Common myeloid progenitor, CD34-positive (primary cell): ENCODE results near the gene CISH. TPM values are rescaled to one million over a fixed set of nuclear protein-coding genes. Genes with fewer than 3 reads are reported as not detected.

Experiments used
- CTCF ChIA-PET: fragments of 350-600 bp; sonication (Branson Sonifier 250); formaldehyde crosslinking; loops from one replicate; lab custom pipeline; 2021; ENCODE audit warnings: antibody characterized with exemption; lab: Charles Lee
- POLR2A ChIA-PET: fragments of 350-600 bp; sonication (Branson Sonifier 250); formaldehyde crosslinking; loops from one replicate; lab custom pipeline; 2021; ENCODE audit warnings: antibody characterized with exemption; lab: Charles Lee
- DNase-seq, 3 donors: peaks; one replicate each; pipeline versions ENCODE4 v3.0.0 to v3.0.0-alpha.2; 2013
- H3K27ac ChIP-seq, 2 experiments: 1 replicate in 1 of 2; 2 replicates in 1 of 2; pipeline ENCODE4 v1.7.0; 2013; ENCODE audit warnings: inconsistent platforms in 2 of 2, low read length in 2 of 2, mild to moderate bottlenecking in 2 of 2, low read depth in 1 of 2, moderate library complexity in 1 of 2; ENCODE audit not compliant: severe bottlenecking in 2 of 2, insufficient read depth in 1 of 2, poor library complexity in 1 of 2
- H3K27me3 ChIP-seq, 5 experiments: replicated peaks in 2 of 5; 1 replicate in 3 of 5; 2 replicates in 2 of 5; pipeline versions ENCODE4 v1.6.1 to v1.7.0; 2013; ENCODE audit warnings: low read length in 4 of 5, mild to moderate bottlenecking in 2 of 5, moderate library complexity in 2 of 5, inconsistent platforms in 1 of 5; ENCODE audit not compliant: insufficient read depth in 5 of 5, control insufficient read depth in 4 of 5
- H3K36me3 ChIP-seq, 4 experiments: 1 replicate in 2 of 4; 2 replicates in 2 of 4; pipeline versions ENCODE4 v1.6.1 to v1.7.0; 2013; ENCODE audit warnings: low read length in 3 of 4, control low read depth in 1 of 4, mild to moderate bottlenecking in 1 of 4; ENCODE audit not compliant: control insufficient read depth in 4 of 4, insufficient read depth in 4 of 4
- H3K4me1 ChIP-seq, 4 experiments: 1 replicate in 3 of 4; 2 replicates in 1 of 4; pipeline versions ENCODE4 v1.6.1 to v1.7.1; 2013; ENCODE audit warnings: low read length in 3 of 4, mild to moderate bottlenecking in 3 of 4, control low read depth in 1 of 4, inconsistent platforms in 1 of 4, moderate library complexity in 1 of 4; ENCODE audit not compliant: control insufficient read depth in 4 of 4, insufficient read depth in 4 of 4; ENCODE audit errors: control extremely low read depth in 1 of 4
- H3K4me3 ChIP-seq, 7 experiments: 1 replicate in 4 of 7; 2 replicates in 3 of 7; pipeline versions ENCODE4 v1.5.1 to v1.7.0; 2013; ENCODE audit warnings: mild to moderate bottlenecking in 7 of 7, low read length in 6 of 7, moderate library complexity in 6 of 7, inconsistent platforms in 2 of 7, low read depth in 2 of 7, control low read depth in 1 of 7; ENCODE audit not compliant: insufficient read depth in 4 of 7, control insufficient read depth in 1 of 7; ENCODE audit errors: extremely low read depth in 1 of 7
- H3K9me3 ChIP-seq, 5 experiments: 1 replicate in 4 of 5; 2 replicates in 1 of 5; pipeline versions ENCODE4 v1.6.1 to v1.7.1; 2013; ENCODE audit warnings: low read length in 4 of 5, mild to moderate bottlenecking in 2 of 5, inconsistent platforms in 1 of 5, low read depth in 1 of 5, moderate library complexity in 1 of 5; ENCODE audit not compliant: control insufficient read depth in 4 of 5, insufficient read depth in 2 of 5; ENCODE audit errors: control extremely low read depth in 1 of 5
- WGBS: methylation state at CpG from one replicate; pipeline ENCODE4 v1.1.5; 2013; ENCODE audit not compliant: insufficient coverage; 5-methylcytosine and 5-hydroxymethylcytosine counted together
- polyA plus RNA-seq: library from polyadenylated mRNA; unstranded; fragments of 120-200 nt; gene quantifications from one replicate; pipeline ENCODE4 v1.2.1, GENCODE V29; 2013

Gene CISH, protein sequence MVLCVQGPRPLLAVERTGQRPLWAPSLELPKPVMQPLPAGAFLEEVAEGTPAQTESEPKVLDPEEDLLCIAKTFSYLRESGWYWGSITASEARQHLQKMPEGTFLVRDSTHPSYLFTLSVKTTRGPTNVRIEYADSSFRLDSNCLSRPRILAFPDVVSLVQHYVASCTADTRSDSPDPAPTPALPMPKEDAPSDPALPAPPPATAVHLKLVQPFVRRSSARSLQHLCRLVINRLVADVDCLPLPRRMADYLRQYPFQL
- 5.9 TPM for polyA plus RNA-seq

DNA sequence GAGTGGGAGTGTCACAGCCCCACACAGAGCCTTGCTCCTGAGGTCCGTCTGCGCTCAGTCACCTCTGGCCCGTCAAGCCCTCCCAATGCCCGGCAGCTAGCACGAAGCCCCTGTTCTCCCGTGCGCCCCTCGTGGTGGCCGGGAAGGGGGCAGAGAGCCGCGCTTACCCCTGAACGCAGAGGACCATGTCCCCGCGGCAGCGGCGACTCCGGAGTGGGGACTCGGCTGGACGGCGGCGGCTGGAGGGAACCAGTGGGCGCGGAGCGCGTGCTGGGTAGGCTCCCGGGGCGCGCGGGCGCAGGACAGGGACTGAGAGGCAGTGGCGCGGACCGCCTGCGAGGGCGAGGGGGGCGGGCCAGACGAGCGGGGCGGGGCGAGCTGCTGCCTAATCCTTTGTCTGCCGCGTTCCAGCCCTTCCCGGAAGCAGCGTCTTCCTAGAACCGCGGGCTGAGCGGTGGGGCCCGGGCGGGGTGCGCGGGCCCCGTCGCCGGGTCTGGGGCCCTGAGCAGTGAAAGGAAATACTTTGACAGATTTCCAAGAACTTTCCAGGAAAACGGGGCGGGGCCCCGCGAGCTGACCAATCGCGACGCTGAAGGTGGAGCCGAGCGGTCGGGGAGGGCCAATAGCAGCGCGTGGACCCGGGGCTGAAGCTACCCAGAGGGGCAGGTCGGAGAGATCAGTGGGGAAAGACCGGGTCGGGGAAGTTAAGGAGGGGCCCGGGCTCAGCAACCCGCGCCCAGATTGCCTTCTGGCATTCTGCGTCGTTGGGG lies at the start of gene CISH:
TSS of gene CISH (minus strand) at position 311 of the 770 bp plus-strand sequence. CDS start at position 187, 124 bp downstream.
- peak within 1 kb of the TSS; percentile 61 to 92 for H3K27ac ChIP-seq
- no peaks in the 10 kb centered on the region for H3K27me3 ChIP-seq
- peak within 1 kb of the TSS; percentile 70 to 92 (median 78) for H3K4me3 ChIP-seq
- whole genome bisulfite sequencing: 0% methylated on average over 52 of the region's 75 CpGs
- ChIA-PET CTCF (interaction anchor here (0.7 to 40.1 kb wide), 14 partner anchors 12 to 796 kb away, joined by 3 to 799 read pairs (median 5); partner anchors contain the start of genes C3orf18 and HEMK1), POLR2A (interaction anchor here (0.6 to 4.6 kb wide), 7 partner anchors 11 to 773 kb away, joined by 3 to 42 read pairs (median 5); partner anchors contain the start of genes HEMK1 and MANF)
- H3K9me3 ChIP-seq: no peaks in the 10 kb centered on the region
- peaks cover 0 to 43% (median 22%) of the 10 kb centered on the region in 4 experiments for H3K36me3 ChIP-seq
- peaks cover 21 to 80% (median 78%) of the 10 kb centered on the region in 4 experiments for H3K4me1 ChIP-seq
- peak; percentile 89 to 96 (median 95) for DNase-seq

DNA sequence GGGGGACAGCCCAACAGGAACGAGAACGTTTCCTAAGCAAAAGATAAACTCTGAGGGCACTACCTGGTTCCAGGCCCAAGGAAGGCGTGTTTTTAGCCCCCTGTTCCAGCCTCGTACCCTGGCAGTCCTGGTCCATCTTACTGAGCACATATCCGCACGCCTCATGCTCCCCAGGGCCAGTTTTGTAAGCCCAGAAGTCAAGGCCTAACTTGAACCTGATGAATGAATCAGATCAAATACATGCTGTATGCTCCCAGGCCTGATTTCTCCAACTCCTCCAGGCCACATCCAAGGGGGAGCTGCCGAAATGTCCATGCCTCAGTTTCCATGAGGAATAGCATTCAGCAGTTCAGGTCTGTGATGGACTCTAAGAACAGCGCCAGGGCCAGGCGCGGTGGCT lies 48.8 kb upstream of the CISH start:
- H3K4me3 ChIP-seq: no peak overlapping the region
- H3K27me3 ChIP-seq: no peaks in the 10 kb centered on the region
- 98% methylated on average over 8 of the region's 10 CpGs for WGBS
- POLR2A ChIA-PET: no interaction called here
- no peaks in the 10 kb centered on the region for H3K9me3 ChIP-seq
- no peaks in the 10 kb centered on the region for H3K36me3 ChIP-seq
- peaks cover 0 to 4% (median 1%) of the 10 kb centered on the region in 4 experiments for H3K4me1 ChIP-seq
- CTCF ChIA-PET: interaction anchor here (1.0 to 1.4 kb wide), 2 partner anchors 9 to 23 kb away, joined by 3 read pairs; no protein-coding TSS in a partner anchor
- no peak for DNase-seq
- H3K27ac ChIP-seq: no peak overlapping the region

DNA sequence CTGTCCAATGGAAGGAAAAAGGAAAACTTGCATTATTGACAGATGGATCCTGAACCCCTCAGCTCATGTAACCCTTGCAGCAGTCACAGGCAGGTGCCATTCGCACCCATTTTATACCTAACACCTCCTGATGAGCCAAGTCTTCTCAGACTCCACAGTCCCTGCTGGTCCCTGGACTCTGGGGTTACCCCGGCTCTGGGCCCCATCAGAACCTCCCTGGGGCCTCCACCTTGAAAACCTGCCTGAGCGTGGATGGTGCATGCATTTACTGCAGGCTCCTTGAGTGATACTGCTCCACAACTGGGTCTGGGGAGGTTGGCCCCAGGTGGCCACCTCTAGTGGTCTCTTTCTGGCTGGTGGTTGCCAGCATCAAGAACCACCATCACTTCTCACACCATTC lies 47.3 kb upstream of the CISH start:
- Histone ChIP-seq H3K27me3 (no peaks in the 10 kb centered on the region), H3K27ac (no peak overlapping the region), H3K4me1 (no peaks in the 10 kb centered on the region), H3K36me3 (peaks cover 0 to 5% (median 0%) of the 10 kb centered on the region in 4 experiments), H3K9me3 (no peaks in the 10 kb centered on the region), H3K4me3 (no peak overlapping the region)
- POLR2A ChIA-PET: no interaction called here
- 100% methylated on average over 3 of the region's 3 CpGs for WGBS
- CTCF ChIA-PET: no interaction called here
- DNase-seq: no peak

DNA sequence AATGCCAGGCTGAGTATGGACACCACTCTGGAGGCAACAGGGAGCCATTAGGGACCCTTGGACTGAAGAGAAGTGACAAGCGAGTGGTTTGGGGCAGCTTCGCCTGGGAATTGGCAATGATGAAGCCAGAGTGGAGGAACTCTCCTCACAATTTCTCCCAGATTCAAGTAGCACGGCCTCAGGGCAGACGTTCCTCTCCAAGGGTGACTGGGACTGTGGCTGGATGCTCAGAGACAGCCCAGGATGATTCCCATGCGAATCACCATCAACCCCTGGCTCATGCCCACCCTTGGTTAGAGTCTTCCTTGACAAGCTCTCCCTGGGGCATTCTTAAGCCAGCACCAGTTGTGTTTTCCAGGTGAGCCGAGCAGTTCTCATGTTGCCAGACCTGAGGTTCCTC lies 46.8 kb upstream of the CISH start:
- WGBS: 90% methylated on average over 5 of the region's 6 CpGs

DNA sequence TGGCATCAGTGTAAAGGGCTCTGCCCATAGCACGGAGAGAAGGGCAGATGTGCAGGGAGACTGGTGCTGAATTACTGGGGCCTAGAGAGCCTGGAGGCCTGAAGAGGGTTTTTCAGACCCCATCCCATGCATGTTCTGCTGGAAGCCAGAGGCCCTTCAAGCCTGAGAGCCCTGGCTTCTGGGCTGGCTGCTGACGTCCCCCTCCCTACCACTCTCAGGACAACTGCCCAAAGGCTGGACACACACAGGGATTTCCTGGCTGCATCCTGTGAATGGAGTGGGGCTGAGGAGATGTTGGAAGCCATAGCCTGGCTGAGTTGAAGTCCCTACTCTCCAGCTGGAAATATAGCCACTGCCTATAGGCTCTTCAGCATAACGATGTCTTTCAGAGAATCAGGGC lies 46.2 kb upstream of the CISH start:
- H3K36me3 ChIP-seq: peaks cover 0 to 5% (median 0%) of the 10 kb centered on the region in 4 experiments
- H3K9me3 ChIP-seq: no peaks in the 10 kb centered on the region
- no peak overlapping the region for H3K27ac ChIP-seq
- WGBS: 100% methylated on average over 2 of the region's 3 CpGs
- no peak overlapping the region for H3K4me3 ChIP-seq
- CTCF ChIA-PET: interaction anchor here (1.9 kb wide), 1 partner anchor 41 kb away, joined by 6 read pairs; the partner anchor contains the start of gene MAPKAPK3
- H3K4me1 ChIP-seq: no peaks in the 10 kb centered on the region
- DNase-seq: no peak
- POLR2A ChIA-PET: no interaction called here
- H3K27me3 ChIP-seq: no peaks in the 10 kb centered on the region

More for the DNA sequence above, 46.8 kb upstream of the CISH start:
- ChIA-PET CTCF (no interaction called here), POLR2A (no interaction called here)
- no peak overlapping the region for H3K27ac ChIP-seq
- H3K4me3 ChIP-seq: no peak overlapping the region
- no peak for DNase-seq
- H3K9me3 ChIP-seq: no peaks in the 10 kb centered on the region
- no peaks in the 10 kb centered on the region for H3K4me1 ChIP-seq
- no peaks in the 10 kb centered on the region for H3K27me3 ChIP-seq
- H3K36me3 ChIP-seq: peaks cover 0 to 5% (median 0%) of the 10 kb centered on the region in 4 experiments

DNA sequence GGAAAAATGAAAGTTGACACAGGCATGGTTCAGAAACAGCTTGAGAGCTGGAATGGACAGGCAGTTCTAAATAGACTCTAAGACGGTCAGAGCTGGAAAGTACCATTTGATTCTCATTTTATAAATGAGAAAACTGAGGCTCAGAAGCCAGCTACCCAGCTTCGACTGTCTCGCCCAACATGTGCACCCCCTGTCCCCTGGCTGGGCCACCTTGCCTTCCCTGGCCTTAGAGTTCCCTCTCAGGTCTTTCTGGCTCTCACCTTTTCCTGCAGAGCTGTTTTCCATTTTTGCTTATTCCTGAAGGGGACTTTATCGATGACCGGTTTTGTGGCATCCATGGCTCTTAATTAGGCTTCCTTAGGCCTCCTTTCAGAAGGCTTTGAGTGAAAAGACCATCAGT lies 45.8 kb upstream of the CISH start:
- 92% methylated on average over 5 of the region's 5 CpGs for WGBS
- H3K4me1 ChIP-seq: no peaks in the 10 kb centered on the region
- H3K9me3 ChIP-seq: no peaks in the 10 kb centered on the region
- H3K27ac ChIP-seq: no peak overlapping the region
- H3K27me3 ChIP-seq: no peaks in the 10 kb centered on the region
- peaks cover 0 to 5% (median 0%) of the 10 kb centered on the region in 4 experiments for H3K36me3 ChIP-seq
- POLR2A ChIA-PET: no interaction called here
- CTCF ChIA-PET: interaction anchor here (0.9 to 1.9 kb wide), 2 partner anchors 18 to 41 kb away, joined by 3 to 6 read pairs; partner anchors contain the start of genes DOCK3 and MAPKAPK3
- no peak for DNase-seq
- H3K4me3 ChIP-seq: no peak overlapping the region
